ENCODE measurements around the gene ANKMY1. TPM values are rescaled to one million over a fixed set of nuclear protein-coding genes. Genes with fewer than 3 reads are reported as not detected.
A peak's percentile ranks its signal among the peaks of the same experiment; 100 is the strongest.

ANKMY1 gene
- total and polyA plus RNA-seq, 2 of the 8 experiments (the other 6 are each of a cell fraction or from before 2014, with no cell fraction given) = 4.5 to 4.8 TPM

- no peak overlapping the region for H2BK15ac ChIP-seq (ENCODE audit: low read length)
- no peak overlapping the region; the same call in 1 of the 2 replicates for H3K18ac ChIP-seq (ENCODE audit: extremely low read depth, low read length)
- H4K8ac ChIP-seq (ENCODE audit: extremely low read depth, insufficient read depth, low read length) = no peak overlapping the region
- no peaks in the 10 kb centered on the region for H3K79me2 ChIP-seq (ENCODE audit: control insufficient read depth in 1 of 2, insufficient read depth in 2 of 2, low read length in 2 of 2)
- no peak for FAIRE-seq
- H3K23ac ChIP-seq (ENCODE audit: insufficient read length) = no peak overlapping the region
- H4K91ac ChIP-seq (replicated peaks; ENCODE audit: insufficient read length, low read length) = no peak overlapping the region
- H3K27ac ChIP-seq (ENCODE audit: low read depth, low read length) = no peak overlapping the region
- H2BK5ac ChIP-seq (ENCODE audit: low read depth, low read length) = no peak overlapping the region
- DNase-seq (ENCODE audit: low read depth in 1 of 2, low spot score in 2 of 2) = peak in 1 of 2 experiments; percentile 28
- H3K9me3 ChIP-seq (ENCODE audit: insufficient read depth in 2 of 2, low read depth in 1 of 2, low read length in 1 of 2) = peaks cover 3 to 6% of the 10 kb centered on the region in 2 experiments; a peak in 2 of 4 replicates
- H2AFZ ChIP-seq (ENCODE audit: low read length) = no peak overlapping the region
- peaks cover 5% of the 10 kb centered on the region; the same call in 1 of the 2 replicates for H3K23me2 ChIP-seq (ENCODE audit: low read depth, low read length)
- H2BK12ac ChIP-seq (ENCODE audit: low read depth, low read length) = no peak overlapping the region
- no peaks in the 10 kb centered on the region for H3K36me3 ChIP-seq (ENCODE audit: control insufficient read depth in 2 of 4, insufficient read depth in 4 of 4, low read length in 3 of 4)
- ChIA-PET POLR2A (ENCODE audit: partially characterized antibody) (no interaction called here), CTCF (ENCODE audit: partially characterized antibody) (no interaction called here)
- H3K79me1 ChIP-seq (ENCODE audit: low read depth, low read length) = no peaks in the 10 kb centered on the region
- no peak overlapping the region for H2BK20ac ChIP-seq (ENCODE audit: low read length)
- no peak overlapping the region for H2BK120ac ChIP-seq (replicated peaks; ENCODE audit: low read depth, low read length)
- H3K4me2 ChIP-seq (ENCODE audit: insufficient read depth in 1 of 2, low read depth in 2 of 2, low read length in 2 of 2) = no peak overlapping the region
- peaks cover 0 to 23% (median 8%) of the 10 kb centered on the region in 4 experiments; a peak in 3 of 7 replicates for H3K27me3 ChIP-seq (replicated peaks in 1 of 4; ENCODE audit: control insufficient read depth in 3 of 4, extremely low read depth in 1 of 4, insufficient read depth in 3 of 4, low read length in 3 of 4)
- H2AK5ac ChIP-seq (ENCODE audit: low read depth, low read length) = no peak overlapping the region
- WGBS, 2 experiments (ENCODE audit: extremely low coverage in 1 of 2, insufficient coverage in 1 of 2, insufficient read length in 1 of 2, insufficient replicate concordance in 2 of 2, low coverage in 1 of 2, low lambda C conversion rate in 2 of 2, missing lambda C conversion rate in 1 of 2) = 83% methylated on average over 4 of the region's 5 CpGs; no CpG with 5 or more reads in 1 of the 2 experiments
- H3K14ac ChIP-seq (ENCODE audit: insufficient read length) = no peak overlapping the region
- no peak overlapping the region for H3K4ac ChIP-seq (replicated peaks; ENCODE audit: insufficient read length, low read depth, low read length)
- H4K5ac ChIP-seq (ENCODE audit: insufficient read length, low read depth, low read length) = no peak overlapping the region
- no peak overlapping the region for H3K4me3 ChIP-seq (ENCODE audit: extremely low read depth in 1 of 4, insufficient read depth in 2 of 4, low read depth in 3 of 4, low read length in 4 of 4)
- H3K4me1 ChIP-seq (replicated peaks in 1 of 4; ENCODE audit: control insufficient read depth in 3 of 4, insufficient read depth in 4 of 4, low read length in 3 of 4) = peaks cover 0 to 12% (median 0%) of the 10 kb centered on the region in 4 experiments; a peak in 3 of 7 replicates
- no peaks in the 10 kb centered on the region for H4K20me1 ChIP-seq (replicated peaks in 1 of 2; ENCODE audit: control insufficient read depth in 1 of 2, insufficient read depth in 2 of 2, low read length in 2 of 2)
- H3K9ac ChIP-seq (replicated peaks in 1 of 4; ENCODE audit: extremely low read depth in 1 of 4, low read depth in 3 of 4, low read length in 3 of 4) = no peak overlapping the region
- H3K56ac ChIP-seq (replicated peaks; ENCODE audit: insufficient read length, low read depth, low read length) = no peak overlapping the region
- TF ChIP-seq GABPA (IDR thresholded peaks at IDR 0.05; ENCODE audit: borderline replicate concordance, insufficient read depth, low read length) = no peak
- no peak for TF ChIP-seq SIN3A (conservative IDR thresholded peaks at IDR 0.05 in 1 of 2, IDR thresholded peaks at IDR 0.05 in 1 of 2; ENCODE audit: low read depth in 1 of 2, low read length in 2 of 2)
- TF ChIP-seq, protein P1, sequence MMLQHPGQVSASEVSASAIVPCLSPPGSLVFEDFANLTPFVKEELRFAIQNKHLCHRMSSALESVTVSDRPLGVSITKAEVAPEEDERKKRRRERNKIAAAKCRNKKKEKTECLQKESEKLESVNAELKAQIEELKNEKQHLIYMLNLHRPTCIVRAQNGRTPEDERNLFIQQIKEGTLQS (IDR thresholded peaks at IDR 0.05; ENCODE audit: insufficient read depth, low read depth, low read length) = no peak
- TF ChIP-seq, protein P2, sequence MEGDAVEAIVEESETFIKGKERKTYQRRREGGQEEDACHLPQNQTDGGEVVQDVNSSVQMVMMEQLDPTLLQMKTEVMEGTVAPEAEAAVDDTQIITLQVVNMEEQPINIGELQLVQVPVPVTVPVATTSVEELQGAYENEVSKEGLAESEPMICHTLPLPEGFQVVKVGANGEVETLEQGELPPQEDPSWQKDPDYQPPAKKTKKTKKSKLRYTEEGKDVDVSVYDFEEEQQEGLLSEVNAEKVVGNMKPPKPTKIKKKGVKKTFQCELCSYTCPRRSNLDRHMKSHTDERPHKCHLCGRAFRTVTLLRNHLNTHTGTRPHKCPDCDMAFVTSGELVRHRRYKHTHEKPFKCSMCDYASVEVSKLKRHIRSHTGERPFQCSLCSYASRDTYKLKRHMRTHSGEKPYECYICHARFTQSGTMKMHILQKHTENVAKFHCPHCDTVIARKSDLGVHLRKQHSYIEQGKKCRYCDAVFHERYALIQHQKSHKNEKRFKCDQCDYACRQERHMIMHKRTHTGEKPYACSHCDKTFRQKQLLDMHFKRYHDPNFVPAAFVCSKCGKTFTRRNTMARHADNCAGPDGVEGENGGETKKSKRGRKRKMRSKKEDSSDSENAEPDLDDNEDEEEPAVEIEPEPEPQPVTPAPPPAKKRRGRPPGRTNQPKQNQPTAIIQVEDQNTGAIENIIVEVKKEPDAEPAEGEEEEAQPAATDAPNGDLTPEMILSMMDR (IDR thresholded peaks at IDR 0.05; ENCODE audit: control extremely low read depth in 1 of 3, insufficient read depth in 1 of 3, low read depth in 1 of 3, low read length in 3 of 3) = no peak
- no peak for TF ChIP-seq CHD2 (IDR thresholded peaks at IDR 0.05; ENCODE audit: low read length)
- TF ChIP-seq, protein P3, sequence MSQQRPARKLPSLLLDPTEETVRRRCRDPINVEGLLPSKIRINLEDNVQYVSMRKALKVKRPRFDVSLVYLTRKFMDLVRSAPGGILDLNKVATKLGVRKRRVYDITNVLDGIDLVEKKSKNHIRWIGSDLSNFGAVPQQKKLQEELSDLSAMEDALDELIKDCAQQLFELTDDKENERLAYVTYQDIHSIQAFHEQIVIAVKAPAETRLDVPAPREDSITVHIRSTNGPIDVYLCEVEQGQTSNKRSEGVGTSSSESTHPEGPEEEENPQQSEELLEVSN (IDR thresholded peaks at IDR 0.05) = no peak
- no peak for TF ChIP-seq BACH1 (IDR thresholded peaks at IDR 0.05; ENCODE audit: low read length)
- TF ChIP-seq ZNF274 (IDR thresholded peaks at IDR 0.05; ENCODE audit: borderline replicate concordance, extremely low read depth, low read length) = no peak
- TF ChIP-seq MAFK (IDR thresholded peaks at IDR 0.05; ENCODE audit: low read depth, low read length) = no peak
- TF ChIP-seq SAP30 (IDR thresholded peaks at IDR 0.05; ENCODE audit: insufficient read depth, insufficient replicate concordance, low read length) = no peak
Measured at GRCh38 chr2:240430595-240430994, 127.2 kb downstream of the ANKMY1 start.
